ENCODE measurements around the gene ITGB4. TPM values are rescaled to one million over a fixed set of nuclear protein-coding genes. Genes with fewer than 3 reads are reported as not detected.

The ITGB4 gene
- total RNA-seq, 1 experiment from 2014 or later: 5.3 TPM

- Histone ChIP-seq H3K4ac (ENCODE audit: low read depth, low read length) (no peak overlapping the region), H2BK120ac (ENCODE audit: low read depth, low read length, poor library complexity, severe bottlenecking) (no peak overlapping the region), H2BK20ac (ENCODE audit: low read depth, low read length, poor library complexity, severe bottlenecking) (no peak overlapping the region), H2BK12ac (ENCODE audit: insufficient read length, low read depth, low read length) (no peak overlapping the region), H3K79me2 (ENCODE audit: insufficient read depth, low read length) (peaks cover 1% of the 10 kb centered on the region; the same call in 1 of the 2 replicates), H3K9ac (ENCODE audit: extremely low read depth, insufficient read length, low read length) (no peak overlapping the region), H3T11ph (ENCODE audit: low read length) (no peak overlapping the region), H3K27ac (ENCODE audit: insufficient read length, low read depth, low read length) (no peak overlapping the region), H4K91ac (ENCODE audit: insufficient read length, low read depth, low read length) (no peak overlapping the region), H2BK5ac (ENCODE audit: insufficient read length, low read length) (no peak overlapping the region), H4K8ac (replicated peaks; ENCODE audit: insufficient read length, low read depth, low read length) (no peak overlapping the region), H3K56ac (ENCODE audit: insufficient read length, low read depth, low read length) (no peak overlapping the region), H3K79me1 (ENCODE audit: insufficient read depth, low read depth, low read length, poor library complexity, severe bottlenecking) (peaks cover 2% of the 10 kb centered on the region), H3K14ac (ENCODE audit: insufficient read depth, low read length) (no peak overlapping the region), H3K23me2 (ENCODE audit: insufficient read length, low read depth, low read length, poor library complexity, severe bottlenecking) (no peaks in the 10 kb centered on the region), H3K27me3 (ENCODE audit: insufficient read depth, low read length) (no peaks in the 10 kb centered on the region), H3K4me1 (ENCODE audit: insufficient read depth, low read length) (no peaks in the 10 kb centered on the region), H4K20me1 (ENCODE audit: control insufficient read depth, insufficient read depth, insufficient read length) (no peaks in the 10 kb centered on the region), H2AFZ (ENCODE audit: low read length) (no peak overlapping the region), H3K18ac (ENCODE audit: insufficient read length, low read depth, low read length) (no peak overlapping the region), H3K4me2 (ENCODE audit: insufficient read depth, insufficient read length, low read length) (no peak overlapping the region), H3K9me3 (ENCODE audit: control insufficient read depth, low read depth, low read length) (no peaks in the 10 kb centered on the region), H4K5ac (ENCODE audit: insufficient read length, low read depth, low read length) (no peak overlapping the region), H3K23ac (ENCODE audit: insufficient read length, low read depth, low read length) (no peak overlapping the region), H2BK15ac (ENCODE audit: low read depth, low read length) (no peak overlapping the region), H2AK5ac (ENCODE audit: insufficient read length, low read length) (no peak overlapping the region)
- Mint-ChIP-seq H3K4me3 (no peak overlapping the region), H3K9me3 (no peaks in the 10 kb centered on the region), H3K4me1 (peaks cover 5 to 14% of the 10 kb centered on the region in 2 experiments), H3K27ac (peak overlapping the region in 2 of 3 experiments; percentile 58 to 73; a peak in 4 of 7 replicates), H3K27me3 (ENCODE audit: low read depth) (no peaks in the 10 kb centered on the region), H3K36me3 (ENCODE audit: insufficient read depth in 1 of 3, low read depth in 3 of 3) (peaks cover 0 to 12% (median 4%) of the 10 kb centered on the region in 3 experiments; a peak in 4 of 7 replicates)
- TF ChIP-seq CTCF (conservative IDR thresholded peaks at IDR 0.05): no peak
- no CpG with 5 or more reads among the region's 3 CpGs for WGBS (ENCODE audit: extremely low coverage, insufficient read length, low lambda C conversion rate)
- no peak for DNase-seq
Observed at GRCh38 chr17:75685499-75685898, 35.8 kb upstream of the ITGB4 start.
